GF-D8 (cell line): ENCODE results near the gene DBT.
"Not testable (repeated sequence)": the region's sequence is repeated elsewhere in the genome, so short reads cannot be mapped to it uniquely, and the experiment has no call there.

Source experiments
- DNase-seq: peaks from one replicate; lab custom pipeline; 2025; lab: John Stamatoyannopoulos, UW

Gene DBT

DNA sequence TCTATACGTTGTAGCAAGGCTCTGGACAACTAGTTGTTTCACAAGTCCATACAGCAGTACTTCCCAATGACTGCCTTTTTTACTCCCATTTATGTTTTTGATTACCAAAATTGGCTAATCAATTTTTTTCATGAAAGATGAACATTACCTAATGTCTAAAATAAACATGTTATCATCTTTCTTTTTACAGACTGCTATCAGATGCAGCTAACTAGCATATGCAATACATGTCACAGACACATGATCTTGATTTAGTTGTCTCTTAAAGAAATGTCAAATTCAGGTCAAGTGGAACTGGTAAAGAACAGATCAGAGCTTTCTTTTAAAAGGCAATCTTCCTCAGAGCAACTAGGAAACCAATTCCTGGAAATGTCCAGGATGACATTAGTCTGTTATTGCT, 630 bp upstream of the DBT start:
- no peak for DNase-seq

DNA sequence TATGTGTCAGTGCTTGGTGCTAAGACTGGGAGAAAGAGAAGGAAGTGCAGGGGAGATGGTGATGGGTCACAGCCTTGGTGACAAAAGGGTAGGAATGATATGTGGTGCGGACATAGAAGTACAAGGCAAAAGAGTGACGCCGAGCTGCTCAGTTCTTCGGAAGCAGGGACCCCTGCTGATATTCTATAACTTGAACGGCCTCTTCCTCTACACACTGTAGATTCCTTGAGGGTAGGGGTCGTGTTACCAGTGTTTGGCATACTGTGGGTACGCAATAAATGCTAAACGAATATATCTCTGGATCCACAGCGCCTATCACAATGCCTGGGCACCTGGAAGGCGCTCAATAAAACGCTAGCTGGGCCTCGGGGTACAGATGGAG, 488 bp downstream of the DBT start:
- DNase-seq = no peak

- no peak for DNase-seq
Observed at GRCh38 chr1:100246738-100247137, 2.9 kb downstream of the DBT start.

GRCh38 chr1:100240631-100241030, 9.0 kb downstream of the DBT start:
- no peak for DNase-seq

DNA sequence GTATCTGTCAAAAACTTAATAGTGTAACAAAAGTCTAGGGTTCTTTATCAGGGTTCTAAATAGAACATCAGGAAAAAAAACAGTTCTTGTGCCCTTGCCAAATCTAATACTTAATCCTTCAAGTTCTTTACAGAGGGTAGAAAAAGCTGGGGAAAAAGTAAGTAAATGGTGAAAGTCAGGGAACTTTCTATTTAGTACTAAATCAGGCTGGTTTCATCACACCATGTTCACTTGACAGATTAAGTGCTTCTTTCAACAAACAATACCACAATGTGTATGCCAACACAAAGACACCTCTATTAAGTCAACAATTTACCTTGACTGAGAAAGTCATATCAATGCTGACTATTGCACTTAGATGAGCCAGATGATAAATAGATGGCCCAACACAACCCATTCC, 9.7 kb downstream of the DBT start:
- no peak for DNase-seq

- no peak for DNase-seq
Observed at GRCh38 chr1:100237091-100237490, 12.5 kb downstream of the DBT start.

DNA sequence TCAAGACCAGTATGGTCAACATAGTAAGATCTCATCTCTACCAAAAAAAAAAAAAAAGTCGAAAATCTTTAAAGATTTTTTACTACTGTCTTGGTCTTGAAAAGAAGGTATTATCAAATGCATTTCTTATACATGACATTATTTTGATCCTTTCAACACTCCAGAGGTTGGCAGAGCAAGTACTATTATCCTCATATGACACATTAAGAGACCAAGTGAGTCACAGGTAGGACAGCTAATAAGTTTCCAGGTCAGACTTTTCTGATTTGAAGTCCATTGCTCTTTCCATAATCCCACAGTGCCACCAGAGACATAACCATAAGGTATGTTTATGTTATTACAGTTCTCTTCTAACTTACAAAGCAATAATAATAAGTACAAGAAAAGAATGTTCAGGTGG, 15.2 kb downstream of the DBT start:
- no peak for DNase-seq

DNA sequence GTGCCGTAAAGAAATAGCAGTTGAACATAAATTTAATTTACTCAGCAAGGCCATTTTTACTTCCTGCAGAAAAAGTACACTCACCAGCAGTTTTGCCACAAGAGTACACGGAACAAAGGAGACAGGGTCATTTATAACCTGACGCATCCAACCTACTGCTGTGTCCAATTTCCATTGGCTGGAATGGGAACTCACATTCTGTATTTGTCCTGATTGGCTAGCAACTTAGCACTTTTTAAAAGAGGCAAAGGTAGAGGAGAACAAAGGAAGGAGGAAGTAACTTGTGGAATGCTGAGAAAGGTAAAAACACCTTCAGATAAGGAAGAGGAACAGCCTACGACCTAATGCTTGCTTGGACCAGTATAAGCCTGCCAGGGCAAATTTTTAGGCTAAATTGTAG, 16.1 kb downstream of the DBT start:
- DNase-seq = not testable (repeated sequence)

GRCh38 chr1:100232156-100232555, 17.5 kb downstream of the DBT start:
- no peak for DNase-seq

- DNase-seq = no peak
Observed at GRCh38 chr1:100231721-100232120, 17.9 kb downstream of the DBT start.

DNA sequence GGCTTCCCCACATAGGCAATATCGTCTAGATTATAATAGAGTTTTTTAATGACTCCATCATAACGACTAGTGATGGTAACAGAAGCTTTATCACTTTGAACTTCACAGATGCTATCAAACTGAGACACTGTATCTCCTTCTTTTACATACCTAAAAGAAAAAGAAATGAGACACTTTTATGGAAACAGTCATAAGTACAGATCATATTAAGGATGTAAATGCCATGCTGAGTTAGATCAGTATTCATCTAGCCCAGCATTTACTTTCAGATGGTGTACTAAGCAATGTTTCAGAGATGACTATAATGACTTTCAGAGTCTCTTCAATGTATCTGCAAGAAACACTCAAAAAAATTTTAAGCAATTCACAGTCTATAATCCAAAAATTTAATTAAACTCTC, 18.9 kb downstream of the DBT start:
- DNase-seq = no peak

GRCh38 chr1:100229681-100230443, 19.8 kb downstream of the DBT start:
- no peak for DNase-seq

DNA sequence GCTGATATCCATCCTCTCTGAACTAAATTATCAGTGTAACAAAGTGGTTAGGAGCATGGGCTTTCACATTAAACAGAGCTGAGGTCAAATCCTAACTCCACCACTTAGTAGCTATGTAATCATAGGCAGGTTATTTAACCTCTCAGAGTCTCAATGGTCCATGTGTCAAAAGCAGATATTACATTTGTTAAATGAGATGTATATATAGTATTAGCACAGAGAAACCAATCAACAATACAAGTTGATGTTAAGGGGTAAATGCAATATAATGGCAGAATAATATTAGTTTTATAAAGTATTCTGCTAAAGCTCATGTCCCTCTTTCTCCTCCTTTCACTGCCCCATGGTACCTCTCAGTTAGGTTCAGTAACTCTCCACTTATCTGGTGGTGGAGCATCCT, 27.2 kb downstream of the DBT start:
- DNase-seq = no peak

DNA sequence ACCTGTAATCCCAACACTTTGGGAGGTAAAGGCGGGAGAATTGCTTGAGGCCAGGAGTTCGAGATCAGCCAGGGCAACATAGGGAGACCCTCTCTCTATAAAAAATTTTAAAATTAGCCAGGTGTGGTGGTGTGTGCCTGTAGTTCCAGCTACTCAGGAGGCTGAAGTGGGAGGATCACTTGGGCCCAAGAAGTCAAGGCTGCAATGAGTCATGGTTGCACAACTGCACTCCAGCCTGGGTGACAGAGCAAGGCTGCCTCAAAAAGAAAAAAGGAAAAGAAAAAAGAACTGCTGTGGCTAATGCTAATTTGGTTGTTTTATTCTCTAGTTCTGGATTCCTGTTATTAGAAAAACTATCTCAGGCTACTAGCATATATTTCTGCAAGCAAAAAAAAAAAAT, 29.8 kb downstream of the DBT start:
- no peak for DNase-seq

DNA sequence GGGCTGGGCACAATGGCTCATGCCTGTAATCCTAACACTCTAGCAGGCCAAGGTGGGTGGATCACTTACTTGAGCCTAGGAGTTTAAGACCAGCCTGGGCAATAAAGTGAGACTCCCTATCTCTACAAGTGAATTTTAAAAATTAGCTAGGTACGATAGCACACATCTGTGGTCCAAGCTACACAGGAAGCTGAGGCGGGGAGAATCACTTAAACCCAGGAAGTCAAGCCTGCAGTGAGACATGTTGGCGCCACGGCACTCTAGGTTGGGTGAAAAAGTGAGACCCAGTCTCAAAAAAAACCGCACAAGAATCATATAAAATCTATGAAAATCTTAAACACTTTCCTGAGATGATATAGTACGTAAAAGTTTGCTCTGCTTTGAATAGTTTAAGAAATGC, 30.2 kb downstream of the DBT start:
- DNase-seq = no peak

DNA sequence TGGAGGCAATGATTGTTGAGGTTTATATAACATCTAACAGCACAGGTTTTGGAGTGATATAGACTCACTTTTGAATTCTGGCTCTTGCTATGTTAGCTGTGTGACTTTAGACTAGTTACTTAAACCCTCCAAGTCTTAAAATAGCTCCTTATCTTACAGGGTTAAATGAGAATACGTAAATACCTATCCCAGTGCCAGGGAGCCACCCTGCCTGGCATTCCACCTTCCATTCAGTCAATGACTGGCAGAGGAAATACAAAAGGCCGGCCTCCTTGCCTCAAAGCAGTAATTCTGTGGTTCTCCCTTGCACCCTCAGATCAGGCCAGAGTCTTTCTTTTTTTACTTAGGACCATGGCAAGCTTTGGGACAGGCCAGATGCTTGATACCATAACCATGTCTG, 31.8 kb downstream of the DBT start:
- no peak for DNase-seq

DNA sequence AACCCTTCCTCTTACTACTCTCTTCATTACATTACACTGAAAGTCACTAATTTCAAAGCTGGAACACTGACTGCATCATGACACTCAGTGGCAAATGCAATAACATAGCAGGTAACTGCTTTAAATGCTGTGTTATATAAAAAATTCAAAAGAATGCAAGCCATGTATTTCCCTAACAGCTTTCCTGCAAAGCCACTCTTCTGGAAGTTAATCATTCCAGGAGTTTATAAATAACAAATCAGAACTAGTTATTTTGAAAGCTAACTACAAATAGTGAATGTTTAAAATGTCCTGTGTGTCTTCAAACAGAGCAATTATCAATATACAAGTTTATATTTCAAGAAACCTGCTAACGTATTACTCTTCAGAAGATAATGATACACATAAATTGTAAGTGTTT, 34.5 kb downstream of the DBT start:
- no peak for DNase-seq

DNA sequence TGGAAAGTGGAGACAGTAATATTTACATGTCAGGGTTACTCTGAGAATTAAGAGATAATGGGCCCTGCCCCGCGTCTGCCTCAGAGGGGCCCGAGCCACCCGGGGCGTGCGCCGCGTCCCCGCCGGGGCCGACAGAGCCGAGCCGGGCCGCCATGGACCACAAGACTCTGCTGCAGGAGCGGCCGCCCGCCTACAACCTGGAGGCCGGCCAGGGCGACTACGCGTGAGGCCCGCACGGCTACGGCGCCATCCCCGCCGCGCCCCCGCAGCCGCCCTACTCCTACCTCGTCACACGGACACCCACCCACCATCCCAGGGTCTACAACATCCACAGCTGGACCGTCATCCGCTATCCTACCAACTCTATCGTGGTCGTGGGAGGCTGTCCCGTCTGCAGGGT, 36.5 kb downstream of the DBT start:
- DNase-seq = no peak

DNA sequence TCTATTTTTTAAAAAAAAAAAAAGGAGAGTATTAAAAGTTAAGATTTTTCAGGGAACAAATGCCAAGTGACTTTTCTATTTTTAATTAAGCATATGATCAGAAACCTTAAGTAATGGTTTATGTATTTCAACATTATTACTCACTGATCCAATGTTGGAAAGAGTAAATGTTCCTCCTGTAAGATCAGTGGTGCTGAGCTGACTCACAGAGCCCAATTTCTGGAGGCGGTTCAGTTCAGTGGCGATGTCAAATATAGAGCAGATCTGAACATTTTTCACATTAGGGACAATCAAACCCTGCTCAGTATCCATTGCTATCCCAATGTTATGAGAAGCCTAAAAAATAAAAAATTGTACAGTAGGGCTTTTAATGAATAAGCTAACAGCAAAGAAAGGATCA, 43.3 kb downstream of the DBT start:
- DNase-seq = no peak

- DNase-seq = not testable (repeated sequence)
Observed at GRCh38 chr1:100205593-100205992, 44.0 kb downstream of the DBT start.

- DNase-seq = not testable (repeated sequence)
Observed at GRCh38 chr1:100205103-100205502, 44.5 kb downstream of the DBT start.

DNA sequence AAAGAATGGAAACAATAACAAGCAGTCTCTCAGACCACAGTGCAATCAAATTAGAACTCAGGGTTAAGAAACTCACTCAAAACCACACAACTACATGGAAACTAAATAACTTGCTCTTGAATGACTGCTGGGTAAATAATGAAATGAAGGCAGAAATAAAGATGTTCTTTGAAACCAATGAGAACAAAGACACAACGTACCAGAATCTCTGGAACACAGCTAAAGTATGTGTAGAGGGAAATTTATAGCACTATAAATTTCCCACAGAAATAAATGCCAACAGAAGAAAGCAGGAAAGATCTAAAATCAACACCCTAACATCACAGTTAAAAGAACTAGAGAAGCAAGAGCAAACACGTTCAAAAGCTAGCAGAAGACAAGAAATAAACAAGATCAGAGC, 46.9 kb downstream of the DBT start:
- DNase-seq = not testable (repeated sequence)

- not testable (repeated sequence) for DNase-seq
Observed at GRCh38 chr1:100200060-100200459, 49.6 kb downstream of the DBT start.

GRCh38 chr1:100198596-100198995, 51.0 kb downstream of the DBT start:
- DNase-seq = no peak
